Subcutaneous abdominal adipose tissue (tissue), 5 donors: ENCODE measurements around the gene LSS.
"Not testable (repeated sequence)": the region's sequence is repeated elsewhere in the genome, so short reads cannot be mapped to it uniquely, and the experiment has no call there.

Source experiments
- H3K27ac ChIP-seq: one replicate; pipeline ENCODE4 v1.7.0; 2013; ENCODE audit warnings: low read depth, mild to moderate bottlenecking, inconsistent platforms, low read length, moderate library complexity
- H3K27me3 ChIP-seq, 5 donors: one replicate each; pipeline ENCODE4 v1.7.0; 2013; ENCODE audit warnings: low read length in 5 of 5, inconsistent platforms in 1 of 5; ENCODE audit not compliant: control insufficient read depth in 5 of 5, insufficient read depth in 4 of 5
- H3K36me3 ChIP-seq, 5 donors: one replicate each; pipeline ENCODE4 v1.7.0; 2013; ENCODE audit warnings: low read length in 5 of 5; ENCODE audit not compliant: control insufficient read depth in 5 of 5, insufficient read depth in 5 of 5
- H3K4me1 ChIP-seq, 5 donors: one replicate each; pipeline ENCODE4 v1.7.0; 2013; ENCODE audit warnings: low read length in 5 of 5, mild to moderate bottlenecking in 3 of 5, moderate library complexity in 1 of 5; ENCODE audit not compliant: control insufficient read depth in 5 of 5, insufficient read depth in 5 of 5
- H3K4me3 ChIP-seq, 5 donors: one replicate each; pipeline ENCODE4 v1.7.0; 2013; ENCODE audit warnings: low read length in 5 of 5, low read depth in 1 of 5
- H3K9ac ChIP-seq, 5 donors: one replicate each; pipeline ENCODE4 v1.7.0; 2013; ENCODE audit warnings: low read length in 5 of 5, mild to moderate bottlenecking in 4 of 5, moderate library complexity in 3 of 5
- H3K9me3 ChIP-seq, 5 donors: one replicate each; pipeline ENCODE4 v1.7.0; 2013; ENCODE audit warnings: low read length in 5 of 5; ENCODE audit not compliant: control insufficient read depth in 5 of 5
- donor health status: healthy.
- donor health status: healthy.
- donor health status: healthy.
- donor health status: healthy.
- donor health status: healthy.

The LSS gene

DNA sequence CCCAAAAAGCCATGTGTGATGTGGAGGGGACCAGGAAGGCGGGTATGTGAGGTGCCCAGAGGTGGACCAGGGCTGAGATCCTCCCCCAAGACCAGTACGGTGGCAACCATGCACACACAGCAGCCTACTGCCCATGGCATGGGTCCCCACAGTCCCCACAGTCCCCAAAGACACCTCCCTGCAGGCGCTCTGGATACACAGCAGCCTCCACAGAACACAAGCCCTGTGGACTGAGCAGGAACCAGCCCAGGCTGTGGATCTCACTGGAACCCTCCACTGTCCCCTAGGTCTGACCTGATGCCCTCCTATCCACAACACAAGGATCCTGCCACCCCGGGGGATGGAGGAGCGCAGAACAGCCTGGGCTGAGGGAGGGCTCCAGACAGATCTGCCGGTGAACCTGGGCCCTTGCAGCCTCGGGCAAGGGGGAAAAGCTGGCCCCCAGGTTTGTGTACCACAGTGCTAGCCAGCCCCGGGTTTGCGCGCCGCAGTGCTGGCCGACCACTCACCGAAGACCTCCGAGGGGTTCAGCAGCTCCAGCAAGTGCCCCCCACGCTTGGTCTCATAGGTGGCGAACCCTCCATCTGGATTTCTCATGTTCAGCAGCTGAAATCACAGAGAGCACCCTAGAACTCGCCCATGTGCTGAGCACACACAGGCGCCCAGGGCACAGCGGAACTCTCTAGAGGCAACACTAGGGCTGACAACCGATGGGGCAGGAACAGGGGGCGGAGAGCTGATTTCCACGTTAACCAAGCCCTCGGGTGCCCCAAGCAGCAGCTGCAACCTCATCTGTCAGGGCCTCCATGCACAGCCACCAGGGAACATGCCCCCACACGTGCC lies 22.2 kb downstream of the LSS start:
- H3K9ac ChIP-seq: no peak overlapping the region
- H3K4me1 ChIP-seq: peaks cover 0 to 9% (median 0%) of the 10 kb centered on the region in 5 donors
- no peak overlapping the region for H3K27ac ChIP-seq
- H3K4me3 ChIP-seq: no peak overlapping the region
- no peaks in the 10 kb centered on the region for H3K9me3 ChIP-seq
- peaks cover 7 to 82% (median 79%) of the 10 kb centered on the region in 5 donors for H3K36me3 ChIP-seq
- no peaks in the 10 kb centered on the region for H3K27me3 ChIP-seq

DNA sequence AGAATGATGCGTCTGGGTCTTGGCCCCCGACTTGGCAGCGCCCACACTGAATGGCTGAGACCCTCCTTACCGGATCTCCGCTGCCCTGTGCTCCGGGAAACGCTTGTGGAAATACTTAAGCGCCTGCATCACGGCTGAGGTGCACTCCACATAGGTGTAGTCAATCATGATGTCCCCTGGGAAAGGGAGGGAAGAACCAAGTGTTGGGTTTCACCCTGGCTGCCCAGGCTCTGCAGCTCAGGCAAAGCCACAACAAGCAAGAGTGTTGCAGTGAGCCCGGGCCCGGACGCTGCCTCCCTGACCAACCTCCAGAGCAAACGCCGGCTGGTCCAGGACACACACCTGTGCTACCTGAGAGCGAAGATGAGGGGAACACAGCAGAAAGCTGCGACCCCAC lies 22.8 kb downstream of the LSS start:
- H3K9me3 ChIP-seq: no peaks in the 10 kb centered on the region
- H3K36me3 ChIP-seq: peaks cover 7 to 82% (median 78%) of the 10 kb centered on the region in 5 donors
- no peak overlapping the region for H3K4me3 ChIP-seq
- H3K27me3 ChIP-seq: no peaks in the 10 kb centered on the region
- H3K27ac ChIP-seq: no peak overlapping the region
- no peak overlapping the region for H3K9ac ChIP-seq
- H3K4me1 ChIP-seq: peaks cover 0 to 9% (median 0%) of the 10 kb centered on the region in 5 donors

DNA sequence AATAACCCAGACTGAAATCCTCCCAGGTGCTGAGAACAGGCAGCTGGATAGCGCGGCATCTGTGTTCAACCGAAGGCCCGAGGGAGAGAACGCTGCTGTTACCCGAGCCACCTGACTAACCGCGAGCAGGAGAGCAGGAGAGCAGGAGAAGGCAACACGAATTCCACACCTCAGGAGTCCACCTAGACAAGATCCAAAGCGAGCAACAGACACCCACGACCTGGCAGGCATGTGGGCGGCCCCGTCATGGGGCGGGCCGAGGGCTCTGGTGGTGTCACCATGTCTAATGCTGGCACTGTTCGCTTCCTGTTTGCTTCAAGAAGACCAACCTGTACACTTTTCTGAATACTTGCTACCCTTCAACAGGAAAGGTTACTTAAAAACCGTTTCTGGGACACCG lies 23.4 kb downstream of the LSS start:
- peaks cover 13 to 82% (median 78%) of the 10 kb centered on the region in 5 donors for H3K36me3 ChIP-seq
- no peaks in the 10 kb centered on the region for H3K9me3 ChIP-seq
- peaks cover 0 to 9% (median 0%) of the 10 kb centered on the region in 5 donors for H3K4me1 ChIP-seq
- no peaks in the 10 kb centered on the region for H3K27me3 ChIP-seq
- no peak overlapping the region for H3K4me3 ChIP-seq
- no peak overlapping the region for H3K9ac ChIP-seq
- H3K27ac ChIP-seq: no peak overlapping the region

DNA sequence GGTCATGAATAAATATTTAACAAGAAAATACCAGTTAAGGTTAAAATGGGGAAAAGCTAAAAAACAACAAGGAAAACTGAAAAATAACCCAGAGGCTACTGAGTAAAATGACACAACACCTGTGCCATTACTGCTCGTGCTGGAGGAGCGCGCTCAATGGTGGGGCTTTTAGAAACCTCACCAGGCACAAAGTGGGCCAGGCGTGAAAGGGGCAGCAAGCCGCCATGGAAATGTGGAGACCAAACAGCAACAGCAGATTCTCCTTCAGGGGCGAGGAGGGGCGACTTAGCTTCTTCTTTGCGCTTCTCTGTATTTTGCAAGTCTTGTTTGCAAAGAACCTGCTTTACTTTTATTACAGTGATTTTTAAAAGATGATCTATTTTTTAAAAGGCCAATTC lies 25.4 kb downstream of the LSS start:
- H3K36me3 ChIP-seq: peaks cover 17 to 82% (median 70%) of the 10 kb centered on the region in 5 donors
- H3K27ac ChIP-seq: no peak overlapping the region

GRCh38 chr21:46202592-46203202 lies 25.9 kb downstream of the LSS start:
- no peak overlapping the region for H3K9ac ChIP-seq
- peaks cover 17 to 82% (median 68%) of the 10 kb centered on the region in 5 donors for H3K36me3 ChIP-seq
- H3K4me3 ChIP-seq: no peak overlapping the region
- H3K27me3 ChIP-seq: no peaks in the 10 kb centered on the region
- H3K4me1 ChIP-seq: peaks cover 0 to 9% (median 0%) of the 10 kb centered on the region in 5 donors
- no peaks in the 10 kb centered on the region for H3K9me3 ChIP-seq
- H3K27ac ChIP-seq: no peak overlapping the region

More for the DNA sequence above, 25.4 kb downstream of the LSS start:
- Histone ChIP-seq H3K9ac (no peak overlapping the region), H3K4me1 (peaks cover 0 to 9% (median 0%) of the 10 kb centered on the region in 5 donors), H3K27me3 (no peaks in the 10 kb centered on the region), H3K4me3 (no peak overlapping the region), H3K9me3 (no peaks in the 10 kb centered on the region)

GRCh38 chr21:46200877-46201803 lies 27.4 kb downstream of the LSS start:
- H3K9me3 ChIP-seq, H3K27me3 ChIP-seq, H3K4me3 ChIP-seq, H3K9ac ChIP-seq, H3K4me1 ChIP-seq, H3K27ac ChIP-seq: not testable (repeated sequence)
- H3K36me3 ChIP-seq: peaks cover 21 to 81% (median 68%) of the 10 kb centered on the region in 5 donors

- no peak overlapping the region for H3K9ac ChIP-seq
- no peak overlapping the region for H3K4me3 ChIP-seq
- no peaks in the 10 kb centered on the region for H3K27me3 ChIP-seq
- H3K36me3 ChIP-seq: peaks cover 18 to 81% (median 69%) of the 10 kb centered on the region in 5 donors
- peaks cover 0 to 9% (median 0%) of the 10 kb centered on the region in 5 donors for H3K4me1 ChIP-seq
- no peaks in the 10 kb centered on the region for H3K9me3 ChIP-seq
- no peak overlapping the region for H3K27ac ChIP-seq
Observed at GRCh38 chr21:46199436-46200373, 28.9 kb downstream of the LSS start.

DNA sequence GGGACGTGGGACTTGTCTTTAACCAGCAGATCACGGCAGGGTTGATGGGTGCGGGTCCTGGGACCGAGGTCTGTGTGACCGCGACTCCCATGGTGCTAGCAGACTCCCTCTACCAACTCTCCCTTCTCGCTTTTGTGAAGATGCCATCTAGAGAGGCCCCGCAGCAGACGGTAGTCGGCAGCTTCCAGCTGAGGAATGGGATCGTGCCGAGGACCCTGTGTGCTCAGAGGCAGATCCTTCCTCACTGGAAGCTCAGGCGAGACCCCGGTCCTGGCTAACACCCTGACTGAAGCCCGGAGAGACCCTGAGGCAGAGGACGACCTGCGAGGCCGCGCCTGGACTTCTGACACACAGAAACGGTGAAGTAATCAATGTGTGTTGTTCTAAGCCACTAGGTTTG lies 31.8 kb downstream of the LSS start:
- H3K9me3 ChIP-seq: no peaks in the 10 kb centered on the region
- peaks cover 13 to 90% (median 81%) of the 10 kb centered on the region in 5 donors for H3K36me3 ChIP-seq
- no peaks in the 10 kb centered on the region for H3K4me1 ChIP-seq
- no peak overlapping the region for H3K9ac ChIP-seq
- no peaks in the 10 kb centered on the region for H3K27me3 ChIP-seq
- no peak overlapping the region for H3K4me3 ChIP-seq
- H3K27ac ChIP-seq: no peak overlapping the region

DNA sequence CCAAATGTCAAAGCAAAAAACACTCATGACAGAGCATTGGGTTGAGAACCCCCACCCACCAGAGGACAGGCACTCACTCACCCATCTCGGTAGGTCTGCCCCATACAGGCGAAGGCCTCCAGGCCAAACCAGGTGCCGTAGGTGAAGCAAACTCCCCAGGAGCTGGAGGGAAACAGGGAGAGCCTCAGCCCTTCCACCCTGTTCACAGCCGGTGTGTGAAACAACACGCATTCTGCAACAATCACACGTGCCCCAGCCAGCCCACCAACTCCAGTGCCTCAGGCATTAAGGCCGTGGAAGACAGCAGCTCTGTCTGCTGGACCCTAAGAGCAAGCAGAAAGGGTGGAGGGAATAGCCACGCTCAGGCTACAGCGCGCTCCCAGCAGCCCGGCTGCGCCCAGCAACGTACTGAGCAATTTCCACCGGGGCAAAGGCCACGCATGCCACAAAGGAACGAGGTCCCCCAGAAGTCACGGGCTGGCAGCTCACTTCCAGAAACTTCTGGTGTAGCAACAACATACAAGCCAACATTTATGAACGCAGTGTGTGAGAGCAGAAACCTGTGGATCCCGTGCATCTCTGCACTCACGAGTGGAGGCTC lies 32.9 kb downstream of the LSS start:
- Histone ChIP-seq H3K4me1 (peaks cover 0 to 10% (median 6%) of the 10 kb centered on the region in 5 donors), H3K27ac (no peak overlapping the region), H3K27me3 (no peaks in the 10 kb centered on the region), H3K9me3 (no peaks in the 10 kb centered on the region), H3K9ac (no peak overlapping the region), H3K36me3 (peaks cover 13 to 96% (median 88%) of the 10 kb centered on the region in 5 donors), H3K4me3 (no peak overlapping the region)
